Astrocyte (in vitro differentiated cells and primary cell): ENCODE results near the gene KCNE5. TPM values are rescaled to one million over a fixed set of nuclear protein-coding genes. Genes with fewer than 3 reads are reported as not detected.

Experiments
- DNase-seq: peaks from one replicate; pipeline ENCODE4 v3.0.0-alpha.2; 2010; ENCODE audit warnings: low read depth
- FAIRE-seq: peaks from 2 replicates; lab custom pipeline; 2011; peaks lifted over from hg19 to GRCh38; lab: Jason Lieb, UNC
- H2AFZ ChIP-seq: 2 replicates; pipeline ENCODE4 v1.6.0; 2012; ENCODE audit warnings: low read depth, low read length, inconsistent platforms
- H3K27ac ChIP-seq: 2 replicates; pipeline ENCODE4 v1.5.1; 2011; ENCODE audit warnings: low read depth, low read length, inconsistent platforms
- H3K27me3 ChIP-seq: 2 replicates; pipeline ENCODE4 v1.6.0; 2011; ENCODE audit warnings: low read length, inconsistent platforms; ENCODE audit not compliant: insufficient read depth
- H3K36me3 ChIP-seq: 2 replicates; pipeline ENCODE4 v1.5.1; 2011; ENCODE audit warnings: low read length, inconsistent platforms; ENCODE audit not compliant: insufficient read depth
- H3K4me1 ChIP-seq: 2 replicates; pipeline ENCODE4 v1.5.1; 2011; ENCODE audit warnings: low read length, inconsistent platforms; ENCODE audit not compliant: insufficient read depth
- H3K4me2 ChIP-seq: 2 replicates; pipeline ENCODE4 v1.6.0; 2012; ENCODE audit warnings: low read length, inconsistent platforms
- H3K4me3 ChIP-seq: 2 replicates; pipeline ENCODE4 v1.5.1; 2011; ENCODE audit warnings: low read depth, mild to moderate bottlenecking, low read length, inconsistent platforms; ENCODE audit not compliant: insufficient read depth
- H3K79me2 ChIP-seq: 2 replicates; pipeline ENCODE4 v1.6.0; 2012; ENCODE audit warnings: mild to moderate bottlenecking, low read length, inconsistent platforms; ENCODE audit not compliant: insufficient read depth
- H3K9ac ChIP-seq: 2 replicates; pipeline ENCODE4 v1.6.0; 2012; ENCODE audit warnings: mild to moderate bottlenecking, low read length, inconsistent platforms
- H3K9me3 ChIP-seq: 2 replicates; pipeline ENCODE4 v1.5.1; 2012; ENCODE audit warnings: low read depth, mild to moderate bottlenecking, low read length, inconsistent platforms; ENCODE audit not compliant: insufficient read depth
- H4K20me1 ChIP-seq: 2 replicates; pipeline ENCODE4 v1.6.0; 2012; ENCODE audit warnings: low read length, inconsistent platforms; ENCODE audit not compliant: insufficient read depth
- H3K27ac Mint-ChIP-seq: one replicate; pipeline ENCODE4 v1.8.0; 2021; ENCODE audit warnings: mild to moderate bottlenecking, mixed read lengths; ENCODE audit not compliant: unreplicated experiment
- H3K27me3 Mint-ChIP-seq: one replicate; pipeline ENCODE4 v1.8.0; 2021; ENCODE audit warnings: low read depth, mixed read lengths; ENCODE audit not compliant: unreplicated experiment
- H3K36me3 Mint-ChIP-seq: one replicate; pipeline ENCODE4 v1.8.0; 2021; ENCODE audit warnings: low read depth, mixed read lengths; ENCODE audit not compliant: unreplicated experiment
- H3K4me1 Mint-ChIP-seq: one replicate; pipeline ENCODE4 v1.8.0; 2021; ENCODE audit warnings: low read depth, mixed read lengths; ENCODE audit not compliant: unreplicated experiment
- H3K4me3 Mint-ChIP-seq: one replicate; pipeline ENCODE4 v1.8.0; 2021; ENCODE audit warnings: mild to moderate bottlenecking, moderate library complexity, mixed read lengths; ENCODE audit not compliant: unreplicated experiment
- H3K9me3 Mint-ChIP-seq: one replicate; pipeline ENCODE4 v1.8.0; 2021; ENCODE audit warnings: mild to moderate bottlenecking, mixed read lengths; ENCODE audit not compliant: unreplicated experiment
- CTCF ChIP-seq: IDR thresholded peaks from 2 replicates; pipeline ENCODE4 v1.5.1; 2011; ENCODE audit warnings: low read depth, mild to moderate bottlenecking, inconsistent platforms, low read length, moderate library complexity; ENCODE audit not compliant: insufficient read depth
- EZH2 ChIP-seq: IDR thresholded peaks from 2 replicates; pipeline ENCODE4 v1.6.1; 2012; ENCODE audit warnings: mild to moderate bottlenecking, low read length, inconsistent platforms; ENCODE audit not compliant: insufficient read depth
- total RNA-seq: library from RNA; stranded (reverse); gene quantifications from 2 replicates; pipeline ENCODE4 v1.2.1, GENCODE V29; 2021

The KCNE5 gene
- total RNA-seq, 1 donor from 2014 or later = 1.3 TPM

DNA sequence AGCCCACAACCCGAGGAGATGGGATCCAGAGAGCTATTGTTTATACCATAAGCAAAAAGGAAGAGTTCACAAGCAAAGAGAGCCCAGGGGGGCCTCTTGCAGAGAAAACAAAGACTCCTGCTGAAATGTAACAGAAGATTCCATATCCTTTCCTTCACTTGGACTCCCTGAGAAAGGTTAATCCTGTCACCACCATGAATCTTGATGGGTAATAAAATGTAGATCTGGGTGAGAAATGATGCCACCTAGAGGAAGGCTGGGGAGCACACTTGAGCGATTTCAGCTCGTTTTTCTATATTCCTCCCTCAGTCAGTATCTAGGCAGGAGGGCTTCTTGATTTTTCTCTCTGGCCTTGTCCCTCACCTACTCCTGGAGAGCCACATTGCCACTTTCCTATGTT lies 10.2 kb upstream of the KCNE5 start:
- Histone ChIP-seq H3K4me3 (no peak overlapping the region), H3K36me3 (no peaks in the 10 kb centered on the region), H3K9ac (no peak overlapping the region), H2AFZ (no peak overlapping the region), H3K27ac (no peak overlapping the region), H3K4me1 (no peaks in the 10 kb centered on the region), H3K4me2 (no peak overlapping the region), H3K79me2 (no peaks in the 10 kb centered on the region), H3K27me3 (no peaks in the 10 kb centered on the region), H4K20me1 (no peaks in the 10 kb centered on the region), H3K9me3 (no peaks in the 10 kb centered on the region)
- Mint-ChIP-seq H3K36me3 (no peaks in the 10 kb centered on the region), H3K27me3 (no peaks in the 10 kb centered on the region), H3K9me3 (no peaks in the 10 kb centered on the region), H3K27ac (no peak overlapping the region), H3K4me3 (no peak overlapping the region), H3K4me1 (no peaks in the 10 kb centered on the region)
- DNase-seq (no peak), FAIRE-seq (peak; percentile 34)
- TF ChIP-seq CTCF (peak; percentile 57), EZH2 (no peak)

DNA sequence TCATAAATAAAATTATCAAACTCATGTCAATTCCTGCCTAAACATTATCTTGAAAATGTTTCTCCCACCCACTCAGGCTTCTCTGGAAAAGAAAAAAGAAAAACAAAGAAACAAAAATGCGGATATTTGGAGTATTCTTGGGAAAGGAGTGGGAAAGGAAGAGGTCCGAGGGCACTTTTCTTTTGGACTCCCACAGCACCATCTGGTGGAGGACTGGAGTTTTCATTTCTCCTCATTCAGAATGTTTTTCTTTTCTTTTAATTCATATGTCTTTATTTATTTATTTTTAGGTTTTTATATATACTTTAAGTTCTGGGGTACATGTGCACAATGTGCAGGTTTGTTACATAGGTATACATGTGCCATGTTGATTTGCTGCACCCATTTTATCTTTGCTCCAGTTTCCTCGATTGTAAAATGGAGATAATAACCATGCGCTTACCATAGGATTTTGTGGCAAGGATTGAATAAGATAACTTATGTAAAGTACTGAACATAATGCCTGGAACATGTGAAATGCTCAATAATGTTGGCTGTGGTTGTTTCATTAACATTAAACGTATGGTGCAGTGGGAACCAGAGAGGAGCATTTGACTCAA lies 8.0 kb upstream of the KCNE5 start:
- no peaks in the 10 kb centered on the region for H3K4me1 ChIP-seq
- no peaks in the 10 kb centered on the region for H3K36me3 Mint-ChIP-seq
- no peak overlapping the region for H3K4me3 Mint-ChIP-seq
- TF ChIP-seq CTCF = peak; percentile 23
- TF ChIP-seq EZH2 = no peak
- H3K27ac ChIP-seq = no peak overlapping the region
- H3K27me3 Mint-ChIP-seq = no peaks in the 10 kb centered on the region
- no peaks in the 10 kb centered on the region for H3K79me2 ChIP-seq
- no peaks in the 10 kb centered on the region for H4K20me1 ChIP-seq
- H3K36me3 ChIP-seq = no peaks in the 10 kb centered on the region
- no peak overlapping the region for H3K9ac ChIP-seq
- H3K4me3 ChIP-seq = no peak overlapping the region
- H3K9me3 Mint-ChIP-seq = no peaks in the 10 kb centered on the region
- no peak overlapping the region for H3K4me2 ChIP-seq
- H3K9me3 ChIP-seq = no peaks in the 10 kb centered on the region
- FAIRE-seq (peak; percentile 34), DNase-seq (no peak)
- no peak overlapping the region for H2AFZ ChIP-seq
- no peaks in the 10 kb centered on the region for H3K4me1 Mint-ChIP-seq
- no peak overlapping the region for H3K27ac Mint-ChIP-seq
- no peaks in the 10 kb centered on the region for H3K27me3 ChIP-seq

- Histone ChIP-seq H3K4me2 (no peak overlapping the region), H2AFZ (no peak overlapping the region), H3K79me2 (no peaks in the 10 kb centered on the region), H3K9ac (no peak overlapping the region), H3K9me3 (no peaks in the 10 kb centered on the region), H3K36me3 (no peaks in the 10 kb centered on the region), H4K20me1 (no peaks in the 10 kb centered on the region), H3K27ac (no peak overlapping the region), H3K4me3 (no peak overlapping the region), H3K4me1 (no peaks in the 10 kb centered on the region), H3K27me3 (no peaks in the 10 kb centered on the region)
- Mint-ChIP-seq H3K4me3 (no peak overlapping the region), H3K36me3 (no peaks in the 10 kb centered on the region), H3K9me3 (no peaks in the 10 kb centered on the region), H3K27me3 (no peaks in the 10 kb centered on the region), H3K4me1 (no peaks in the 10 kb centered on the region), H3K27ac (no peak overlapping the region)
- TF ChIP-seq EZH2 (no peak), CTCF (no peak)
- FAIRE-seq = peak; percentile 39
- no peak for DNase-seq
Observed at GRCh38 chrX:109629310-109629709, 4.3 kb upstream of the KCNE5 start.
